Mesangial cell (primary cell): ENCODE measurements around the gene CHRNE. TPM values are rescaled to one million over a fixed set of nuclear protein-coding genes. Genes with fewer than 3 reads are reported as not detected.

Source experiments
- total RNA-seq: library from RNA; depleted of rRNA; stranded (reverse); fragments of >200 nt; gene quantifications from 2 replicates; pipeline ENCODE4 v1.2.3, GENCODE V29; 2015

Gene CHRNE
- total RNA-seq, result 0.16 and 1.4 TPM in 2 replicates

DNA sequence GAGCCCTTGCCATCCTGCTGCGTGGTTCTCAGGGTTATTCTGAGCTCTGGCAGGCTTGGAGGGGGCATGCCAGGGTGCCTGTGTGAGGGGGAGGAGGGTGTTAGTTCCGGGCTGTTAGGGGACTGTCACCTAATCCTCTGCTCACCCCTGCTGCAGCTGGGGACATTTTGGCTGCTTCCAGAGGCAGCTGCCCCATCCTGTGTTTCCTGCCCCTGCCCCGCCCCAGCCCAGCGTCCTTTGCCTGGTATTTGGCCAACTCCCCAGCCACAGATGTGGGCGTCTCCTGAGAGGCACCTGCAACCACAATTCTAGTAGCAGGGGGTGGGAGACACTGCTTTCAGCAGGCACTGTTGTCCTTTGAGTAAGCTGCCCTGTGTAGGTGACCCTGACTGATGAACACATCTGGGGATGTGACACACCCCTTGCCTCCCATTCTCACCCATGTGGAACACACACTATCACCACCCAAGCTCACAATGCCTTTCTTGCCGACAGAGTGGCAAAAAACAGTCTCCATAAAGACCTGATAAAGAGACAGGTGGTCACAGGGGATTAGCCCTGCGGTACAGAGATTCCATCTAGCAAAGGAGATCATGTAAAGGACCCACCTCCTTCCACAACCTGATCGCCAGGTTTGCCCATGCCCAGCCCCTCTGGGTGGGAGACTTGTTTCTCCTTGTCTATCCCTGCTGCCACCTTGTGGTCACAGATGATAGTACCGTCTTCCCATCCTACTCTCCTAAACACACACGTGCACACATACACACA lies at the start of gene CHRNE:
CHRNE (minus strand) TSS at position 48 of the 768 bp plus-strand sequence; CDS start at position 13, 35 bp downstream.

DNA sequence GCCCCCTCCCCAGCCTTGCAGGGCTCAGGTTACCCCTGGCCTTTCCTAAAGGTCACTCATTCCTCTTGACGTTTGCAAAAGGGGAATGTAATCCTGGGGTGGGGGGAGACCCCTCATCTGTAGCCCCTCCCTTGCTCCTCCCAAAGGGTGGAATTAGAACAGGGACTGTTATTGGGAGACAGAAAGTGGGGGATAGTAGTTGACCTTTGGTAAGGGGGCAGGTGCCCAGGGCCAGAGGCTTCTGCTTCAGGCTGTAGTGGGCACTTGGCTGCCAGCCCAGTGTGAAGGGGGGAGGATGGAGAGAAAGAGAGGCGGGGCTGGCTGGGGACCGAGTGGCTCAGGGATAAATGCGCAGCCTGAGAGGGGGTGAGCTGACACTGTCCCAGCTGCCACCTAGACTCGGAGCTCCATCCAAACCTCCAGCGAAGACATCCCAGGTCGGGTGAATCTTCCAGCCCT lies 47.9 kb upstream of the CHRNE start, which contains the start of gene ENO3:
ENO3 (plus strand) TSS at position 374 of the 459 bp plus-strand sequence. CDS start 711 bp downstream, outside the sequence.

GRCh38 chr17:4948166-4948930 lies 45.5 kb upstream of the CHRNE start, which contains the start of gene PFN1:
Gene PFN1 (minus strand): TSS chr17:4948530. CDS start chr17:4948394, 136 bp downstream.

DNA sequence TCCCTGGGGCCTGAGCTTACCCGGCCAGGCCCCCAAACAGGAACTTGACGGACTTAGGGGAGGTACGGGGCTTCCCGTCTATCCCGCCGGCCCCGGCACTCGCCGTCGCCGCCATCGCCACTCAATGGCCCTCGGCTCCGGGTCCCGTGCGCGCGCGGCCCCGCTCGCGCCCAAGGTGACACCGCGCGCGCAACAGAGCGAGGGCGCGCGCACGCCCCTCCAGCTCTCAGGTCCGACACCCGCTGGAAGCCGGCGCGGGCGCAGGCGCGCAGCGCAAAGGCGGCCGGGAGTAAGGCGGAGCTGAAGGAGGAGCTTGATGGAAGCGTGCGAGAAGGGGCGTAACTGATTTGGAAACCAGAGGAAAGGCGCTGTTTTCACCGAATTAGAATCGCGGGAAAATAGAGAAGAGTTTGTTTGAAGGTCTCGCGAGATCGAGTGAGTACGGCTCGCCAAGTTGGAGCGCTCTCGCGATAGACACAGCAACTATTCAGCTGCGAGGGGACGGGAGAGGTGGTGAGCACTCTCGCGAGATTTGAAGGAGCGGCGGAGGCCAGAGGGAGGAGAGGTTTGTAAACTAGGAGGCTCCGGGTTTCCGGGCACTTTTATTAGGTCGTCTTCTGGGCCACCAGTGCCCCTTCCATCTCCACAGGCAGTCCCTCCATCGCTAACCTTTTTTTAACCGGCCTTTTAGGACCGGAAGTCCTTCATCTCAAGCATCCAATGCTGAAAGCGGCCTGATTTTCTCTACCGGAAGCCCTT lies 37.1 kb upstream of the CHRNE start, which contains the start of the genes RNF167 and SLC25A11:
RNF167 (plus strand) TSS at position 473 of the 759 bp plus-strand sequence. CDS start 642 bp downstream, outside the sequence.
SLC25A11 (minus strand) TSS at position 251 of the 759 bp plus-strand sequence; CDS start at position 115, 136 bp downstream.

DNA sequence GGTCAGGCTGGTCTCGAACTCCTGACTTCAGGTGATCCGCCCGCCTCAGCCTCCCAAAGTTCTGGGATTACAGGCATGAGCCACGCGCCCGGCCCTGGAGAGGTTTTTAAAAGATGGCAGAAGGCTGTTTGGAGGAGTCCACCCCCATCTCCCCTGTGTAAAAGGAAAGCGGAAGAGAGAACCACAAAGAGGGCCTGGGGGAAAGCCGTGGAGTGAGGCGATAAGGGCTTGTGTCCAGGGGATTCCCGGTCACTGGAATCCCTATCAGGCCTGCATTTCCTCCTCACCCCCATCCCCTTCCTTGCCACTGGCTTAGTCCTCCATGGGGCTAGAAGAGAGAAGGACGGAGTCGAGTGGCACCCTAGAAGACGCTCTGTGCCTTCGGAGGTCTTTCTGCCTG lies 29.1 kb upstream of the CHRNE start, which contains the start of gene GP1BA:
GP1BA (plus strand) TSS at position 315 of the 400 bp plus-strand sequence. CDS start 328 bp downstream, outside the sequence.

GRCh38 chr17:4899341-4900230 lies 3.3 kb downstream of the CHRNE start, which contains the start of gene C17orf107:
Gene C17orf107 (plus strand): TSS chr17:4899536. CDS start chr17:4899763, 227 bp downstream.

Other genes with a start within 250 kb of the CHRNE start
- gene PELP1, start 199.0 kb downstream of the CHRNE start, total RNA-seq, result 51.6 and 56.2 TPM in 2 replicates
- gene ARRB2, start 192.5 kb downstream of the CHRNE start, total RNA-seq, result 9.0 and 10.3 TPM in 2 replicates
- 17.1 and 22.3 TPM in 2 replicates for gene MED11, start 171.7 kb downstream of the CHRNE start, total RNA-seq
- gene ZMYND15, start 163.3 kb downstream of the CHRNE start, total RNA-seq, result 0.13 and 0.16 TPM in 2 replicates
- 2.1 and 10.4 TPM in 2 replicates for gene CXCL16, start 163.2 kb downstream of the CHRNE start, total RNA-seq
- not detected in 2 replicates for gene TM4SF5, start 131.2 kb downstream of the CHRNE start, total RNA-seq
- 1.1 TPM in 1 of 2 replicates, not detected in the other for gene VMO1, start 116.7 kb downstream of the CHRNE start, total RNA-seq
- 0.49 TPM in 1 of 2 replicates, not detected in the other for gene GLTPD2, start 114.1 kb downstream of the CHRNE start, total RNA-seq
- 181 and 242 TPM in 2 replicates for gene PSMB6, start 106.9 kb downstream of the CHRNE start, total RNA-seq
- 13.5 and 30.9 TPM in 2 replicates for gene PLD2, start 95.9 kb downstream of the CHRNE start, total RNA-seq
- gene MINK1, start 69.8 kb downstream of the CHRNE start, total RNA-seq, result 18.9 and 22.6 TPM in 2 replicates
- 1.8 and 8.4 TPM in 2 replicates for gene C17orf107, start 3.6 kb downstream of the CHRNE start, total RNA-seq
- gene GP1BA, start 29.2 kb upstream of the CHRNE start, total RNA-seq, result not detected in 2 replicates
- gene SLC25A11, start 36.9 kb upstream of the CHRNE start, total RNA-seq, result 66.6 and 80.7 TPM in 2 replicates
- gene RNF167, start 37.2 kb upstream of the CHRNE start, total RNA-seq, result 53.3 and 56.0 TPM in 2 replicates
- gene PFN1, start 45.4 kb upstream of the CHRNE start, total RNA-seq, result 1,852 and 3,641 TPM in 2 replicates
- gene ENO3, start 48.0 kb upstream of the CHRNE start, total RNA-seq, result 2.0 and 5.2 TPM in 2 replicates
- 41.7 and 55.0 TPM in 2 replicates for gene SPAG7, start 64.7 kb upstream of the CHRNE start, total RNA-seq
- gene CAMTA2, start 84.6 kb upstream of the CHRNE start, total RNA-seq, result 21.5 and 30.9 TPM in 2 replicates
- 0.33 and 2.0 TPM in 2 replicates for gene INCA1, start 94.4 kb upstream of the CHRNE start, total RNA-seq
- 68.6 and 71.5 TPM in 2 replicates for gene KIF1C, start 94.9 kb upstream of the CHRNE start, total RNA-seq
- gene SLC52A1, start 132.3 kb upstream of the CHRNE start, total RNA-seq, result under 0.01 TPM in 1 of 2 replicates, not detected in the other
- 0.81 and 2.2 TPM in 2 replicates for gene ZFP3, start 175.4 kb upstream of the CHRNE start, total RNA-seq
- gene ZNF232, start 208.8 kb upstream of the CHRNE start, total RNA-seq, result 3.6 and 5.6 TPM in 2 replicates
- not detected in 2 replicates for gene USP6, start 212.9 kb upstream of the CHRNE start, total RNA-seq